HG02642 (cell line): ENCODE measurements around the gene DISC1.

Experiments used
- ATAC-seq: cut with Tn5 transposase; IDR thresholded peaks from one replicate; pipeline ENCODE4 v1.9.1; 2021; ENCODE audit warnings: mild to moderate bottlenecking; ENCODE audit not compliant: unreplicated experiment, poor library complexity

Gene DISC1

DNA sequence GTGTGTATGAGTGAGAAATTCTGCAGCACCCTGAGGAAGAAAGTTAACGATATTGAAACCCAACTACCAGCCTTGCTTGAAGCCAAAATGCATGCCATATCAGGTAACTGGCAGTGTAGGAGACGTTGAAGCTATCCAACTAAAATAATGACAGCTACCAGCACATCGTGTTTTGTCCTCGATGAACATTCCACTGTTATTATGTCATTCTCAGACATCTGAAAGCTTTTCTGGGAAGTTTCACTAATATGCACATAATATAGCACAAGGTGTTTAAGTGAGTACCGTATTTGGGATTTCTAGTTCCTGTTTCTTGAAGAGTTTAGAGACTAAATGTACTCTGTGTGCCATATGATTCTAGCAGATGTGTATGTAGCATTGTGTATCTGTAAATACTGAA lies 173.5 kb downstream of the DISC1 start:
- no peak for ATAC-seq

DNA sequence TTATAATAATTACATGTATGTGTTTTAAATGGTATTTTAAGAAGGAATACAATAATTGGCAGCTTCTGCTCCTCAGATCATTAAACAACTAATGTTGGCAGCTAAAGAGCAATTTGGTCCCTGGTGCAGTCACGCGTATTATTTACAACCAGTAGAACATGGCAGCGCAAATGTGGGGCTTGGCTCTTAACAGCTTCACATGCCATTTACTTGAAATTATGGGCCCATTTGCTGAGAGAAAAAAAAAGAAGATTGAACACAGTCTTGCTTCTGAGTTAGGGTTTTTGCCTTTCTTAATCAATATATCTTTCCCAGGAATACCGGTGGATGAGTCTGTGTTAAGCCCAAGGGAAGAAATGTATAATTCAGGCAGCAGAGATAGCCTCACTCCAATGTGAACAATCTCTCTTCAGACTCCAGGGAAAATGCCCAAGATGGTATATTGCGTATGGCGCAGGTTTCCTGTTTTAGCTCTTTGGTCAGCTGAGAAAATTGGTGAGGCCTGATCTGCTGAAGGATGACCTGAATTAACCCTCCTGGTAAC lies 174.5 kb downstream of the DISC1 start:
- ATAC-seq = no peak

DNA sequence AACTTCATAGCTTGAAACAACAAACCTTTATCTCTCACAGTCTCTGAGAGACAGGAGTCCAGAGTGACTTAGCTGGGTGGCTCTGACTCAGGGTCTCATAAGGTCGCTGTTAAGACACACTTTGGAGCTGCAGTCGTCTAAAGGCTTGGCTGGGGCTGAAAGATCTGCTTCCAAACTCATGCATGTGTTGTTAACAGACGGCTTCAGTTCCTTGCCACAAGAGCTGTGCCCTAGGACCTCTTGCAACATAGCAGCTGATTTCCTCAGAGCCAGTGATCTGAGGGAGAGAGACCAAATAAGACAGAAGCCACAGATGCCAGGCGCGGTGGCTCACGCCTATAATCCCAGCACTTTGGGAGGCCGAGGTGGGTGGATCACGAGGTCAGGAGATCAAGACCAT lies 176.8 kb downstream of the DISC1 start:
- no peak for ATAC-seq

DNA sequence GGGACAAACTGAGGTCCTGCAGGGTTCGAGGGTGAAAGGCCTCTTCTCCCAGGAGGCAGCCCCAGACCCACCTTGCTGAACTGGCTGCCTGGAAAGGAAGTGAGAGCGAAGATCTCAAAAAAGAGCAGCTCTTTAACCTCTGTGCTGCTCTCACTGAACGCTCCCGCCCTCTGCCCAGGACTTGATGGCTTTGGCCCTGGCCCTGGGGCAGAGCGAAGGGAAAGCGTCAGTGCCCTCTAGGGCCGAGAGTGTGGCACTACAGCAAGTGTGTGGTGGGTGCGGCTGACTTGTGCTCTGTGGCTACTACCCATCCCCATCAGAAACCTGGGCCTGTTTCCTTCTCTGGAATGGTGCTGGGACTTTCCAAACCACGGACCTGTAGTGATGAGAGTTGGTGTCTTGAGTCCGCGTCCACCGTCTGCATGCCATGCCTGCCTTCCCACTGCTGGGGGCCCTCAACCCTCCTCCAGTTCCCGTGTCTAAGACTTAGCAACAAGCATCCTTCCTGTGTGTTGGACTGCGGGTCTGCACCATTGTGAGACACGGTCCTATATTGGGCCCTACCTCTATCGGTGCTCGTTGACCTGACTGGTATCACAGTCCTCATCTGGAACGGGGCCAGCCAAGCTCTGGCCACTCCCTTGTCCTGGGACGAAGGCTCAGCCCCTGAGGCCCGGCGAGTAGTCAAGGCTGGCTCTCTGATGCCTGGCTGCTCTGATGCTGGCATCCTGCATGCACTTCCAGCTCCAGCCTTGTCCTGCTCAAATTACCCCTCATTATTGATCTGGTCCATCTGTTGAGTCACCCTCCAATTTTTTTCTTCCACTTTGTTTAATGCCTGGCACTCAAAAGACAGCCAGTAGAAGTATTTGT lies 180.3 kb downstream of the DISC1 start:
- peak; percentile 90 for ATAC-seq

DNA sequence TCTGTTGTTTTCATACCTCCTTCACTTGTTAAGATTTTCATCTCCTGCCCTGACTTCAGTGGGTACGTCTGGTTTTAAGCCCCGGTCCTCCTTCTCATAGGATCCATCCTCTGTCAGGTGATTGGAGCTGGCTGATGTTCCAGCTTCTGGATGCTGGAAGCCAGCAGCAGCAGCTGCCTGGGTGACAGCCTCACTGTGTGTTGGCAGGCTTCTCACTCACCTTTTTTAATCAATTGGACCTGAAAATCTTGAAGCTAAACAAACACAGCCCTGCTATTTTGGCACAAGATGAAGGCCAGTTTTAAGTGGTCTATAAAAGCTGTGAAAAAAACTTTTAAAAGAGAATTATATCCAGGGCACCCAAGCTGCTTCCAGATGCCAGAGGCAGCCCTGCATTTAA lies 181.0 kb downstream of the DISC1 start:
- no peak for ATAC-seq

DNA sequence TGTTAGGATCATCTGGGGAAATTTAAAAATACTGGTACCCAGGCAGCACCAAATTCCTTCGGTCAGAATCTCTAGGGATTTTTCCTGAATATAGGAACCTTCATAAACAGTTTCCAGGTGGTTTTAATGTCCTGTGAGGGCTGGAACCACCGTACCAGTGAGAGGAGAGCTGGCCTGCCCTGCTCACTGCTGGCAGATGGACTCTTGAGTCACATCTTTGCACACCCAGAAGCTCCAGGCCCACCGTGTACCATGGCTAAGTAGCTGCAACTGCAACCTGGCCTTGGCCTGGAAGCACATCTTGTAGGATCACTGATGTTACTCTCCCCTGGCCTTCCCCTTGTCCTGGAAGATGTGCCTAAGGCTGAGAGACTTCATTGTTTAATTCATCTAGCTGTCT lies 181.5 kb downstream of the DISC1 start:
- ATAC-seq = no peak

DNA sequence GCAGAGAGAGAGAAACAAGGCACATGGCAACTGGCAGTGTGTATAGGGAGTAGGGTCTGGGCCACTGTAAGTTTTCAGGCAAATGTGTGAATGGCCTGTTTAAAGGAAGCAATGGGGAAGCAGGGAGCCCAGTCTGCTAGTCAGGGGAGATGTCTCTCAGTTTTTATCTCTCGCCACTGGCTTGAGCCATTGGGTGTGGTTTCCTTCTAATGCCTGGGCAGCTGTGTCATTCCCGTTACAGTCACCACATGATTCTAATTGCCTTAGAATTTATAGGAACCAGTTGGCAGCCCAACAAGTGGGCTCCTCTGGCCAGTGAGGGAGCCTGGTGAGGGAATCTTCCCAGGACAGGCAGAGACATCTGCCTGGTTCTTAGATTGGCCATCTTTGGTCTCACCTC lies 182.4 kb downstream of the DISC1 start:
- ATAC-seq = no peak

DNA sequence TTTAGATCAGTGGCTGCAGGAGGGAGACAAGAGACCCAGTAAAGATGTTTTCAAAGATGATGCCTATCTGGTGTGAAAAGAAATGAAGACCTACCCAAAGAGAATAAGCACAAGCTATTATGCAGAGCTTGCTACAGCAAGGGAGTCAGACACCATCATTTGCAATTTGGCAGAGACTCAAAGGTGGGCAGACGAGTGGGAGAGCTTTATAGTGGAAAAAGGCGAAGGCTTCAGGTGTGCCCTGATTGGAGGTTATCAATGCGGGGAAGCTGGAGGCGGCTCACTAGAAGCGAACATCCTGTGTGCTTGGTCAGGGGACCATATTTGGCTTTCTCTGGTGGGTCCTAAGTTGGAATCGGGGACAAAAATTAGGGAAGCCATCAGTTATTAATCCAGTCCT lies 183.8 kb downstream of the DISC1 start:
- ATAC-seq = no peak

DNA sequence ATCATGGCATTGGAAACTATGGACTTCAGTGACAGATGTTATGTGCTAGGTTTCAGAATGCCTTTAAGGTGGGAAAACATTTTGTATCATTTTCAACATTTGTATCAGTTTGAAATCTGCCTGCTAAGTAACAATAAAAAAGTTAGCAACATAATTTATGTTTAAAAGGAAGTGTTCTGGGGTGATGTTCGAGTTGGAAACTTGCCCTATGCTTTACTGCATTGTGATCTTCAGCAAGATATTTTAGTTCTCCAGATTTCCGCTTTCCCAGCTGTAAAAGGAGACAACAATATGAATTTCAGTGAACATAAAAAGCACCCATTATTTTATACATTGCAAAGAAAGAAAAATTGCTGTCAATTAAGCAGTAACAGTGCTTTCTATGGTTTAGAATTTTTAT lies 187.4 kb downstream of the DISC1 start:
- no peak for ATAC-seq

DNA sequence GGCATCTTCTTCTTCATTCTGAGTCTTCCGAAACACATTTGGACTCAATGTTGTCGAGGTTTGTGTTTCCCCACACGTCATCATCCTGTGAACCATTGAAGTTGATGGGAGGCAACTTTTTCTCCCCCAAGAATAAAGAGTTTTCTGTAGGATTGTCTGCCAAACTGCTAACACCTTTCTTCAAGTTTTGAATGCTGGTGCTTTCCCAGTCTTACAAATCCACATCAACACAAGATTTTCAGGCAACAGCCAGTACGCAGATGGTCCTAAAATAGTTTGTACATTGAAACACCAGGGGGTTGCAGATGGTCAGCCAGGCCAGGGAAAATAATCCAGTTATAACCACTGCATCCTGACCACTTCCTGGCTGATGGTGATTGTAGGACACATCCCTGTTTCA lies 187.9 kb downstream of the DISC1 start:
- no peak for ATAC-seq

DNA sequence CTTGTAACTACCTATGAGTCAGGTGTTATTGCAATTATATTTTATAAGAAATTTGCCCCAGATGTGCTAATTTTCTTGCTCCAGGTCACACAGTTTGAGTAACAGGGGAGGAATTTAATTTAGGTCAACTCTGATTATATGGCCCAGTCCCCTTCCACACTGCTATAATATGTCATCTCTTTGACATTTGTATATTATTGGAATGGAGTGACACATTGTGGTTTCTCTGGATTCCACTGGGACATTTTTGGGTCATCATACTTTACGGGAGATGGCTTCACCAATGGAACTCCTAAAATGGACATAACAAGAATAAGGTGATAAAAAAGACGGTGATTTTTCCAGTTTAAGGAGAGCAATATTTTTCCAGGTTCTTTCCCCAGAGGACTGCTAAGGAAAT lies 191.2 kb downstream of the DISC1 start:
- no peak for ATAC-seq

DNA sequence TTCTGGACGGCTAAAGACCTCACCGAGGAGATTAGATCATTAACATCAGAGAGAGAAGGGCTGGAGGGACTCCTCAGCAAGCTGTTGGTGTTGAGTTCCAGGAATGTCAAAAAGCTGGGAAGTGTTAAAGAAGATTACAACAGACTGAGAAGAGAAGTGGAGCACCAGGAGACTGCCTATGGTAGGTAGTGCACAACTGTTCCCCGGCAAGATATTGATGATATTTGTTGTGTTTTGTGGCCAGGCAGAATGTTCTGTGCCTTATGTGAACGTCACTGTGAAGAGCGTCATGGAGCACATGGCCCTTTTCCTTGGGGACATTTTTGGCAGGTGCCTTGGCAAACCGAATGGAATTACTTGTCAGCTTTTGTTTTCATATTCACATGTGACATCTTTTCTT lies 191.7 kb downstream of the DISC1 start:
- no peak for ATAC-seq

DNA sequence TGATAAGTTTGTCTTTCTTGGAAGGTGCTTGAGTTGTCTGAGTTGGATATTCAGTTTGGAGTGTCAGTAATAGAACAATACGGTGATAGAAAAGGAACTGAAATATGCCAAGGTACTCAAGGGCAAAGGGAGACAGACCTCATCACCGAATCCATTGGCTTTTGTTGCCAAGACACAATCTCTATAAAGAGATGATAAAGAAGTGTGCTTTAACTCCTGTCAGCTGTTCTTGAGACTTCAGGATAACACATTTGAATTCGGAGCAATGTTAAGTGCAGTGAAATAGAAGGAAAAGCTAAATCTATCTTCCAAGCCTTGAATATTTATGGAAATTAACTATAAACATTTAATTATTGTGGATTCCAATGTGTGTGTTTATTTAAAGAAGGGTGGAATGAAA lies 194.7 kb downstream of the DISC1 start:
- no peak for ATAC-seq

DNA sequence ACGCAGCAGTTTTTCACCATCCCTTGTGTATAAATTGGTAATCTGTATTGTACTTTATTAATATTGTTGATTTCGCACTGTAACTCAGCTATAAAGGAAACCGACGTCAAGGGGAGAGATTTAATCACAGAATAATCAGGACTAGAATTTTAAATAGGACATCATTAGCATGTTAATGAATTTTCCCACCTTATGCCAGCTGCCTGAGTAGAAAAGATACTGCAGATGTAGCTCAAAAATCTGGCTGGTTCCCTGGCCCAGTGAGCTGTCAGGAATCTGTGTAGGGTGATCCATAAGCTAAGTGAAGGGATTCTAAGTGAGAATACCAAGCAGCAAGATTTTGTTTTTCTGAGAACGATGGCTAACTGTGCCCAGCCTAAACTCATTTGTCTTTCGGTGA lies 195.5 kb downstream of the DISC1 start:
- no peak for ATAC-seq

DNA sequence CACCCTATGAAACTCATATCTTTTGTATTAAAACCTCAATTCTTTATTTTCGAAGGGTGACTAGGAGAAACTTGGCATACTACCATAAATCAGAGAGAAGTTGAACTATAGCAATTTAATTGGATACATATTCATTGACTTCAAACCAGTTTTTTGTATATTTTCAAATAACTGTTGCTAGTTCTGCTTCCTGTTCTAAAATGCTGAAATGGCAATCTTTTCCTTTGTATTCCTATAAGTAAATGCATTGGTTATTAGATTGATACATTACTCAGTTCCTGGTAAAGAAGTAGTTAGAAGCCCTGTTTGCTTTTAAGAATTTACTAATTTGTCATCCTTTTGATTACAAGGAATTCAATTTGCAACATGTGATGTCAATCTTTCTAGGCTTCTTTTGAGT lies 200.0 kb downstream of the DISC1 start:
- no peak for ATAC-seq

DNA sequence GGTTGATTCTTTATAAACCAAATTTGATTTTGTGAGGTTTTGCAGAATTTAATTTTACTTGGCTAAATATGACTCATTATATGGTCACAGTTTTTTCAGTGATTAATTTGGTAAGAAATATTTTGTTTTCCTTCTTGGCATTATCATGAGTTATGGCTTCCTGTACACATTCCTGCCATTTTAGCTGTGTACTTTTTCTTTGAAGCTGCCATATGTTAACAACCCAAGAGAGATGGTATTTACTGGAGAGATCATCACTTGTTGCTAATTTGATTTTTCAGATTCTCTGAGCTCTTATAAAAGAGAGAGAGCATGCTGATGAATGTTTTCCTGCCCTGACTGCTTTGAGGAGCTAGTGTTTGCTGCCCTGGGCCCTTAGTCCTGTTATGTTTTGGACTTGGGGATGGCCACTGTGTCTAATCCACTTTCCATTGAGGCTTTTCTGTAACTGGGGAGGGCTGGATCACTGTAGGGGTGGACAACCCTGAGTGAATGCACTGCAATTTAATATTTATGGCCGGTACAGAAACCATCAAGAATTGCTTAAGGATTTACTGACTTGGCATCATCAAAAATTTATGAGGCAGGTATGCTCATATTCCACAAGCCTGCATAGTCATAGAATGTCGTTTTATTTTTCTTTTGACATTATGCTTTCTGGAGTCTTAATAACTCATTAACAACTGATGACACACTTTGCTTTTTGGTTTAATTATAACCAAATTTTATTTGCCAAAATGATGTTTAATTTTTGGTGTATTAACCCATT lies 200.9 kb downstream of the DISC1 start:
- ATAC-seq = no peak

DNA sequence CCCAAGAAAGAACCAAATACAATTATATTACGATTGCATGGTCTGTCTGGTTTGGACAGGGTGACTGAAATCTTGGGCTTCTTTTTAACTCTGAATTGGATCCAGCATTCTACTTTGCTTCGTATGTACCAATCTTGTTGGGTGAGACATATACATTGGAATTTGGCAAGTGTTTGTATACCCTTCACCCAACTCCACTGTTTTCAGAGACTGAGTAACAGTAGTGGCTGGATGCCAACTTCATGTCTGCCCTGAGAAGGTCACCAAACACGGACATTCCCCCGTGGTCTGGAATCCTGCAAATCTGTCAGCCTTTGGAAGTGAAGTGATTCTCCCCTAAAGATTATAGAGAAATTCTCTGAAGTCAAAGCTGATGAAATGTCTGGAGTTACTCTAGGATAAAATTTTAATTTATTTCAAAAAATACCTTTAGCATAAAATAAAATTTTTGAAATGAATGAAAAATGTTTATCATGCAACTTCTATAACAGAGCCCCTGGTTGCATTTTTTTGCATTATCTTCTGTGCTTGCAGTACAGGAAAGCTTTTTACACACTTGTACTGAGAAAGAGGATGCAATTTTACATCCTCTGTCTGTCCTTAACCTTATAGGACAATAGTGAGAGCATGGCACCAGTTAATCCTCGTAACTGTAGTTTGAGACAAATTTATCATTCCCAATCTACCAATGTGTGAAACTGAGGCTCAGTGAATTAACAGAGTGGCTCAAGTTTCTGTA lies 201.8 kb downstream of the DISC1 start:
- no peak for ATAC-seq

DNA sequence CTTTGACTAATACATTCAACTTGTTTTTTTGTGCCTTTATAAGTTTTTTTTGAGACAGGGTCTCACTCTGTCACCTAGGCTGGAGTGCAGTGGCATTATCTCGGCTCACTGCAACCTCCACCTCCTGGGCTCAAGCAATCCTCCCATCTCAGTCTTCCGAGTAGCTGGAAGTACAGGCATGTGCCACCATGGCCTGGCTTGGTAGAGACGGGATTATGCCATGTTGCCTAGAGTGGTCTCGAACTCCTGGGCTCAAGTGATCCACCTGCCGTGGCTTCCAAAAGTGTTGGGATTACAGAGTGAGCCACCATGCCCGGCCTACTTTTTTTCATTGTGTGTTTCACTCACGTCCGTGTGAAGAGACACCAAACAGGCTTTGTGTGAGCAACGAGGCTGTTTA lies 202.7 kb downstream of the DISC1 start:
- no peak for ATAC-seq

DNA sequence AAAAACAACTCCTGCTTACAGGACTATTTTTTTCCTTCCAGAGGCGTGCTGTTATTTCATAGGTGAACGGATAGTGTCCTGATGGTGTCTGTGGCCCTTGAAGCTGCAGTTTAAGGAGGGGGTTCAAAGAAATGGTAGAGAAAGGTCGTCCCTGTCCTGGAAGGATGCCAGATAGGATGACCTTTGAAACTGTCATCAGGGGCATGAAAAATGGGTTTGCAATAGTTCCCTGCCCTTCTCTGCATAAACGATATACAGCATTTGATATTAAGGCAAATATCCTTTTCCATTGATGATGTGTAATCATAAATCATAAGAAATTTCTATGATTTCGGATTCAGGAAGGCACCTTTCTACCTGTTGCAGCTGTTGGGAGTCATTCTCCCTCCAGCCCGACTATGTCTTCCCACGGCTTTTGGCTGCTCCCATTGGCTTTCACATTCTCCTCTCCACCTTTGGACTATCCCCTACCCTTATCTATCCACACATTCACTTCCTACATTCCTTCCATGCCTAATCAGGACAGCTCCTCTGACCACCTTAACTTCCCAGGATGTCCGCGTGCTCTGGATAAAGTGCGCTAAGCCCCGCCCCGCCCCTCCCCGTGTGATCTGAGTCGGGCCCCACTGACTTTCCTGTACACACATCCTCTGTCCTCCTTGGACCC lies 209.8 kb downstream of the DISC1 start:
- no peak for ATAC-seq

DNA sequence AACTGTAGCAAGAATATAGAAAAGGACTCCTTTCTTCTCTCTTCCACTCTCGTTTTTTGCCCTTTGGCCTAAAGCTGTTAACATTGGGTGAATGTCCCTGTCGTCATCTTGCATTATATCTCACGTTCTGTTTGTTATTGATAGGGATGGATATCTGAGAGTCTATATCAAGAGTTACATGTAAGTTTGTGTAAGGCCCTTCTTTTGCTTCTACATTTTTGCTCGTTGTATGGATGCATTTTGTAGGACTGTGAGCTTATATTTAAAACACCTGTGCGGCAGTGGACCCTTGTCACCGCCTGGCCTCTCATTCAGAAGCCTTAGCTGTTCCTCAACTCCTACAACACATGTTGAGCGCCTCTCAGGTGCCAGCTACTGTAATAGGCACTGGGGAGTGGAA lies 211.9 kb downstream of the DISC1 start:
- no peak for ATAC-seq
